Measurements from ENCODE around the gene PPP2R3A. TPM values are rescaled to one million over a fixed set of nuclear protein-coding genes. Genes with fewer than 3 reads are reported as not detected.
A peak's percentile ranks its signal among the peaks of the same experiment; 100 is the strongest.
"Not testable (repeated sequence)": the region's sequence is repeated elsewhere in the genome, so short reads cannot be mapped to it uniquely, and the experiment has no call there.

PPP2R3A gene
- total RNA-seq, 3 donors from 2014 or later (not counting 1 experiment from before 2014, with no cell fraction given), result 0.35 to 0.43 (median 0.40) TPM

- H3K27ac ChIP-seq (ENCODE audit: low read length), result no peak overlapping the region
- H3K27me3 Mint-ChIP-seq (ENCODE audit: low read depth in 2 of 2), result no peaks in the 10 kb centered on the region
- no peak overlapping the region for H3K4me3 Mint-ChIP-seq
- 88% methylated on average over 3 of the region's 4 CpGs for WGBS (ENCODE audit: insufficient coverage)
- no peak for TF ChIP-seq CTCF (IDR thresholded peaks at IDR 0.05)
- intact Hi-C loops (cut with micrococcal nuclease), result no loop called here
- H3K4me3 ChIP-seq (ENCODE audit: low read length), result no peak overlapping the region
- no peaks in the 10 kb centered on the region for H3K36me3 ChIP-seq (ENCODE audit: control insufficient read depth, insufficient read depth, low read length)
- no peak overlapping the region for H3K27ac Mint-ChIP-seq
- DNase-seq (no peak), ATAC-seq (no peak)
- H3K9me3 Mint-ChIP-seq, result peaks cover 0 to 3% of the 10 kb centered on the region in 2 donors
- no peaks in the 10 kb centered on the region for H3K27me3 ChIP-seq (ENCODE audit: control insufficient read depth, insufficient read depth, low read length)
- H3K4me1 Mint-ChIP-seq, result no peaks in the 10 kb centered on the region
- no peaks in the 10 kb centered on the region for H3K4me1 ChIP-seq (ENCODE audit: control insufficient read depth, insufficient read depth, low read length)
- H3K36me3 Mint-ChIP-seq, result no peaks in the 10 kb centered on the region
- no peaks in the 10 kb centered on the region for H3K9me3 ChIP-seq (ENCODE audit: control insufficient read depth, insufficient read depth, low read length)
Measured at GRCh38 chr3:136122006-136122405, 156.5 kb downstream of the PPP2R3A start.

- H3K9me3 ChIP-seq (ENCODE audit: control insufficient read depth, insufficient read depth, low read length); H3K36me3 ChIP-seq (ENCODE audit: control insufficient read depth, insufficient read depth, low read length); ATAC-seq; H3K27me3 ChIP-seq (ENCODE audit: control insufficient read depth, insufficient read depth, low read length); H3K4me3 Mint-ChIP-seq; H3K4me1 ChIP-seq (ENCODE audit: control insufficient read depth, insufficient read depth, low read length); H3K4me3 ChIP-seq (ENCODE audit: low read length); H3K27ac ChIP-seq (ENCODE audit: low read length); H3K27ac Mint-ChIP-seq; H3K9me3 Mint-ChIP-seq; DNase-seq; intact Hi-C loops (cut with micrococcal nuclease); H3K36me3 Mint-ChIP-seq; H3K27me3 Mint-ChIP-seq (ENCODE audit: low read depth in 2 of 2): not testable (repeated sequence)
- H3K4me1 Mint-ChIP-seq, result peaks cover 11 to 19% of the 10 kb centered on the region in 2 donors
- 100% methylated on average over 2 of the region's 3 CpGs for WGBS (ENCODE audit: insufficient coverage)
Measured at GRCh38 chr3:136131647-136132046, 166.1 kb downstream of the PPP2R3A start.

- no peaks in the 10 kb centered on the region for H3K4me1 ChIP-seq (ENCODE audit: control insufficient read depth, insufficient read depth, low read length)
- DNase-seq (no peak), ATAC-seq (no peak)
- Mint-ChIP-seq H3K4me1 (peaks cover 11 to 16% of the 10 kb centered on the region in 2 donors), H3K27ac (no peak overlapping the region), H3K9me3 (no peaks in the 10 kb centered on the region), H3K27me3 (ENCODE audit: low read depth in 2 of 2) (no peaks in the 10 kb centered on the region), H3K4me3 (no peak overlapping the region), H3K36me3 (no peaks in the 10 kb centered on the region)
- H3K9me3 ChIP-seq (ENCODE audit: control insufficient read depth, insufficient read depth, low read length), result no peaks in the 10 kb centered on the region
- H3K4me3 ChIP-seq (ENCODE audit: low read length), result no peak overlapping the region
- 100% methylated on average over 1 of the region's 1 CpG for WGBS (ENCODE audit: insufficient coverage)
- TF ChIP-seq CTCF (IDR thresholded peaks at IDR 0.05), result no peak
- no peaks in the 10 kb centered on the region for H3K27me3 ChIP-seq (ENCODE audit: control insufficient read depth, insufficient read depth, low read length)
- H3K27ac ChIP-seq (ENCODE audit: low read length), result no peak overlapping the region
- intact Hi-C loops (cut with micrococcal nuclease), result no loop called here
- H3K36me3 ChIP-seq (ENCODE audit: control insufficient read depth, insufficient read depth, low read length), result no peaks in the 10 kb centered on the region
Measured at GRCh38 chr3:136134091-136134490, 168.6 kb downstream of the PPP2R3A start.

- H3K27ac Mint-ChIP-seq, result peak overlapping the region; percentile 9 to 19
Measured at GRCh38 chr3:136135039-136135802, 169.7 kb downstream of the PPP2R3A start.

More at GRCh38 chr3:136135039-136135802, 169.7 kb downstream of the PPP2R3A start:
- Histone ChIP-seq H3K27ac (ENCODE audit: low read length) (no peak overlapping the region), H3K4me1 (ENCODE audit: control insufficient read depth, insufficient read depth, low read length) (no peaks in the 10 kb centered on the region), H3K9me3 (ENCODE audit: control insufficient read depth, insufficient read depth, low read length) (no peaks in the 10 kb centered on the region), H3K4me3 (ENCODE audit: low read length) (no peak overlapping the region), H3K36me3 (ENCODE audit: control insufficient read depth, insufficient read depth, low read length) (no peaks in the 10 kb centered on the region), H3K27me3 (ENCODE audit: control insufficient read depth, insufficient read depth, low read length) (no peaks in the 10 kb centered on the region)
- no peaks in the 10 kb centered on the region for H3K9me3 Mint-ChIP-seq
- ATAC-seq, result peak in 1 of 3 donors; percentile 21
- intact Hi-C loops (cut with micrococcal nuclease), result no loop called here
- peaks cover 8 to 12% of the 10 kb centered on the region in 2 donors for H3K4me1 Mint-ChIP-seq
- H3K27me3 Mint-ChIP-seq (ENCODE audit: low read depth in 2 of 2), result no peaks in the 10 kb centered on the region
- TF ChIP-seq CTCF (IDR thresholded peaks at IDR 0.05), result no peak
- H3K36me3 Mint-ChIP-seq, result no peaks in the 10 kb centered on the region
- H3K4me3 Mint-ChIP-seq, result no peak overlapping the region
- no peak for DNase-seq
- WGBS (ENCODE audit: insufficient coverage), result 37% methylated on average over 7 of the region's 7 CpGs
